Stimulated activated CD8-positive, alpha-beta memory T cell treated with anti-CD3 and anti-CD28 coated beads, Interleukin-12 subunit alpha, Interleukin-12 subunit beta, amount 100 ng/mL, for 1 hour (primary cell): ENCODE results near the gene CDH15.

ENCODE experiments used
- DNase-seq: peaks from one replicate; pipeline ENCODE4 v3.0.0-alpha.2; 2020; ENCODE audit warnings: low read depth

Gene CDH15, protein sequence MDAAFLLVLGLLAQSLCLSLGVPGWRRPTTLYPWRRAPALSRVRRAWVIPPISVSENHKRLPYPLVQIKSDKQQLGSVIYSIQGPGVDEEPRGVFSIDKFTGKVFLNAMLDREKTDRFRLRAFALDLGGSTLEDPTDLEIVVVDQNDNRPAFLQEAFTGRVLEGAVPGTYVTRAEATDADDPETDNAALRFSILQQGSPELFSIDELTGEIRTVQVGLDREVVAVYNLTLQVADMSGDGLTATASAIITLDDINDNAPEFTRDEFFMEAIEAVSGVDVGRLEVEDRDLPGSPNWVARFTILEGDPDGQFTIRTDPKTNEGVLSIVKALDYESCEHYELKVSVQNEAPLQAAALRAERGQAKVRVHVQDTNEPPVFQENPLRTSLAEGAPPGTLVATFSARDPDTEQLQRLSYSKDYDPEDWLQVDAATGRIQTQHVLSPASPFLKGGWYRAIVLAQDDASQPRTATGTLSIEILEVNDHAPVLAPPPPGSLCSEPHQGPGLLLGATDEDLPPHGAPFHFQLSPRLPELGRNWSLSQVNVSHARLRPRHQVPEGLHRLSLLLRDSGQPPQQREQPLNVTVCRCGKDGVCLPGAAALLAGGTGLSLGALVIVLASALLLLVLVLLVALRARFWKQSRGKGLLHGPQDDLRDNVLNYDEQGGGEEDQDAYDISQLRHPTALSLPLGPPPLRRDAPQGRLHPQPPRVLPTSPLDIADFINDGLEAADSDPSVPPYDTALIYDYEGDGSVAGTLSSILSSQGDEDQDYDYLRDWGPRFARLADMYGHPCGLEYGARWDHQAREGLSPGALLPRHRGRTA

DNA sequence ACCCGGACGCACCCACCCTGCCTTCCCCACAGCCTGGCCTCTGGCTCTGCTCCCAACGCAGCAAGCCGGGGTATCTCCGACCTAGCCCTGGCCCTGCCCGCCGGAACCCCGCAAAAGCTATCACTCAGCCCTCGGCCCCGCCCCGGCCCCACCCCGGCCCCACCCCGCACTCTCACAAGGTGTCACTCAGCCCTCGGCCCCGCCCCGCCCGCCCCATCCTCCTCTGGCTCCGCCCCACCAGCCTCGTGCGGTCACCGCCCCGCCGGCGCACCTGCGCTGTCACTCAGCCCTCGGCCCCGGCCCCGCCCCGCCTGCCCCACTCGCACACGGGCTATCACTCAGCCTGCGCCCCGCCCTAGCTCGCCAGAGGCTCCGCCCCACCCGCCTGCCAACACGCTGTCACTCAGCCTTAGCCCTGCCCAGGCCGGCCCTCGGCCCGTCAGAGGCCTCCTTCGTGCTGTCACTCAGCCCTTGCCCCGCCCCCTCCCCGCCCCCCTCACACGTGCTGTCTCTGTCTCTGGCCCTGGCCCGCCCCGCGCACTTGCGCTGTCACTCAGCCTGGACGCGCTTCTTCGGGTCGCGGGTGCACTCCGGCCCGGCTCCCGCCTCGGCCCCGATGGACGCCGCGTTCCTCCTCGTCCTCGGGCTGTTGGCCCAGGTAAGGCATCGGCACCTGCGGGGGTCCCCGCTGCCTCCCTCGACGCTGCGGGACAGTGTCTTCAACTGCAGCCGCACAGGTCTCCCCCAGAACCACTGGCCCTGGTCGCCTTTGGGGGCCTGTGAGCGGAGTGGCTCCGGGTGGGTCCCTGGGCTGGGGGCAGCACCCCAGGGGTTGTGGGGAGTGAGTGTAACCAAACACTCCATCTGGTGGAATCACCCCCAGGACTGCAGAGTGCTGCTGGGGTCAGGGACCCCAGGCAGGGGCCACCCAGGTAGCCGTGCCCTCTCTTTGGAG, at the start of gene CDH15:
Gene CDH15, plus strand, starts transcription at position 533 of the 955 bp plus-strand sequence. Its CDS starts 84 bp downstream, at position 617.
- peak; percentile 86 for DNase-seq

DNA sequence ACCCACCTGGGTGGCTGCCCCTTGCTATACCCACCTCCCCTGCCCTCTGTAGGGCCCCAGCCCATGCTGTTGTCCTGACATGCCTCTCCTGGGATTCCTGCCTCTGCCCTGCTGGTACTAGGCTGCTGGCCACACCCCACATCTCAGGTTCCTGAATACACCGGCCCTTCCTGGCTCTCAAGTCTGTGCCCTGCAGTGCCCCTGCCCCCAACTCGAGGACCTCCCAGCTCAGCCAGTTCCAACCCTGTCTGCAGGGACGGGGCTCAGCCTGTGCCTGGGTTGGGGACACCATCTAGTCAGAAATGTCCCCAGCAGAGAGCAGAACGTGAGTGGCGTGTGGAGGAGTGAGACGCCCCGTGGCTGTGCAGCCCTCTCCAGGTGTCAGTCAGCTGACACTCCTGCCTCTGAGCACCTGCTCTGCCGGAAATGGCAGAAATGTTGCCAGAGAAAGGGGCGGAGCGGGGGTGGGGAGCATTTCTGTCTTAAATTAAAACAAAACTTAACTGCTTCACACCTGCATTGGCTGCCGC, 49.2 kb upstream of the CDH15 start:
- DNase-seq, result peak; percentile 31

DNA sequence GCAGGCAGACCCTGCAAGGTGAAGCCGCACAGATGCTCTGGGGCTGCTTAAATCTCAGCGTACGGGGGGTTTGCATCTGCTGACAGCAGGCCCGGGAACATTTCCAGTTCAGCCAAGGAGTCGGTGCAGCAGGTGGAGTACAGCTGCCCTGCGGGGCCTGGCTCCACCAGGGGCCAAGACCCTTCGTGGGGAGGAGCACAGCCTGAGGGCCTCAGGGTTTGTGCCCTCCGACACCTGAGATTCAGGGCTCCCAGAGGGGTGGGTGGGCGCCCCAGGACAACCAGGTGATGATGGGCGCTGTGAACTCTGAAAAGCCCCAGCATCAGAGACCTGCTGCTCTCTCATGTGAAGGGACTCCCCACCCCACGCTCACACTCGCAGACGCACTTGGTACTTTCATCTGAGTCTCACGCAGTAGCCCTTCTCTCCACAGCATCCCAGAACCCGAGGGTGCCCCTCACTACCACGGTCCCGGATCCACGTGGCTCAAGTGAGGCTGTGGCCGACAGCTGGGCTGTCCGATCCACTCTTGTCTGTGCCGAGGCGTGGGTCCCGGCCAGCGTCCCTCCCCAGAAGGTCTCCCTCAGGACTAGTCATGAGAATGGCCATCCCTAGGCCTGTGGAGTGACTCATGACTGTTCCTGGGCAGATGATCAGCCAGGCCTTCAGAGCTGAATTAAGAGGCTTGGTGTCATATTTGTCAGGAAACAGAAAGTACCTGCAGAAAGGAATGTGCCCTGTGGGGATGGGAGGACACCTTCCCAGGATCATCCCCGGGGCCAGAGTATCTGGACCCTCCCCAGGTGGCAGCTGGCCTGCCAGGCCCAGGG, 48.3 kb upstream of the CDH15 start:
- DNase-seq, result no peak

DNA sequence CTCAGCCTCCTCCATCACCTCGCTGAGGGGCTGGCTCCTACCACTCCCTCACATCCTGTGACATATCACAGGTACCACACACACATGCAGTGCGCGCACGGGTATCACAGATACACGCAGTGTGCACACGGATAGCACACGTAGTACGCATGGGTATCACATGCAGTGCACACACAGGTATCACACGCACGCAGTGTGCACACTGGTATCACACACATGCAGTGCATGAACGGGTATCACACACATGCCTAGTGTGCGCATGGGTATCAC, 47.8 kb upstream of the CDH15 start:
- no peak for DNase-seq

DNA sequence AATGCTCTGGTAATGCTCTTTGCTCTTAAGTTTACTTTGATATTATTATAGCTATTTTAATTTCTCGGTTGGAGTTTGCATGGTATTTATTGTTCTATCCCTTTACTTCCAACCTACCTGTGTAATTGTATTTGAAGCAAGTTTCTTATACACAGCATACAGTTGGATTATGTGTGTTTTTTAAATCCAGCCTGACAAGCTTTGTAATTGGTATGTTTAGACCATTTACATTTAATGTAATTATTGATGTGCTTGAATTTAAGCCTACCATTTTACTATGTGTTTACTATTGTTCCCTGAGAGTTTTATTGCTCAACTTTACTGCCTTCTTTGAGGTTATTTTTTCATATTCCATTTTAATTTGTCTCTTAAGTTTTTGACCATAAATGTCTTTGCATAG, 42.2 kb upstream of the CDH15 start:
- DNase-seq, result no peak

DNA sequence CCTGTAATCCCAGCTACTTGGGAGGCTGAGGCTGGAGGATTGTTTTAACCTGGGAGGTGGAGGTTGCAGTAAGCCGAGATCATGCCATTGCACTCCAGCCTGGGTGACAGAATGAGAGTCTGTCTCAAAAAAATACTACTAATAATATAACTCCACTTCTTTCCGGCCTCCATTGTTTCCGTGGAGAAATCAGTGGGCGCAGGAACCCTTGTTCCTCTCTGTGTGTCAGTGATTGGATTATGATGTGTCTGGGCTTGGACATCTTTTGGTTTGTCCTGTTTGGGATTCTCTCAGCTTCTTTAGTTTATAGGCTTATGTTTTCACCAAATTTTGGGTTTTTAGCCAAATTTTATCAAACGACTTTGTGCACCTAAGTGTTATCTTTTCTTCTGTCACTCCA, 41.1 kb upstream of the CDH15 start:
- no peak for DNase-seq

DNA sequence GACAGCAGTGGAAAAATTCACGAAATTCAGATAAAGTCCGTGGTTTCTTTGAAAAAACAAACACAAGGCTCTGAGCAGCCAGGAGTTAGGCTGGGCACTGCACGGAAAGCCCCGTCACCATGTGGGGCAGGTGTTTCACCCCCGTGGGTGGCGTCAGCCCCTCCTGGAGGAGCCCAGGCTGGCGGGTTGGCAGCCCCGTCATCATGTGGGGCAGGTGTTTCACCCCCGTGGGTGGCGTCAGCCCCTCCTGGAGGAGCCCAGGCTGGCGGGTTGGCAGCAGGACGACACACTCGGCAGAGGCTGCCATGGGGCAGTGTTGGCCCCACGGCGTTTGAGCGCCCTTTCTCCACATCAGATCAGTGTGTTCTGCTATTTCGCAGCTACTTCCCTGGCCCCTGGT, 39.8 kb upstream of the CDH15 start:
- DNase-seq, result no peak

DNA sequence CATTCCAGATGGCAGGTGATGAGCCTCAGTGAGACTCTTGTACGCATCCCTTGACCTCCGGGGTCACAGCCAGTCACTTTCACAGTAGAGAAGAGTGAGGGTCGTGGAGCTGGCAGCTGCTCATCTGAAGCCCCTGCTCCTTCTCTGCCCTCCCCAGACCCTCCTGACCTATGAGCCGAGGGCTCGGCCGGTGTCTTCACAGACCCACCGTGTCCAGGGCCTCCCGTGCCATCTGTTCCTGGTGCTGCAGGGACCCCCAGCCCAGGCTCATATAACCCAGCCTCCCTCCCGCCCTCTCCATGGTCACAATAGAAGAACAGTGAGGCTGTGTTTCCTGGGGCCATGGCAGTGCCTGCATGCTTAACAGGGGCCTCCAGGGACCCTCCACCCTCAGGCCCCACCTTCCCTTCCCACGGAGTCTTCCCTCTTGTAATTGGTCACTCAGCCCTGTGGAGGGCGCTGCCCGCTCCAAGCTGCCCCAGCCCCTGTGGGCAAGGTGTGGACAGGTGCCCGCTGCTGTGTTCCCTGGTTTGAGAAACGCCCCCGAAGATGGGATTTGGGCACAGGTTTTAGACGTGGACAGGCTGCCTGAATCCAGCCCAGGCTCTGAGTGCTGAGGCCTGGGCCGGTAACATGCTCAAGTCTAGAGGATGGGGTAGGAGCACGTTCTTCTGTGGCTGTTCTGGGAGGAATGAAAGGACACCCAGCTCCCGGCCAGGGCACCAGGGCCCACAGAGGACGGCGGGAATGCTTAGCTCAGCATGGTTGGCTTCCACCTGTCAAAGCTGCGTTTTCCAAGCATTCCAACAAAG, 39.1 kb upstream of the CDH15 start:
- DNase-seq, result no peak

DNA sequence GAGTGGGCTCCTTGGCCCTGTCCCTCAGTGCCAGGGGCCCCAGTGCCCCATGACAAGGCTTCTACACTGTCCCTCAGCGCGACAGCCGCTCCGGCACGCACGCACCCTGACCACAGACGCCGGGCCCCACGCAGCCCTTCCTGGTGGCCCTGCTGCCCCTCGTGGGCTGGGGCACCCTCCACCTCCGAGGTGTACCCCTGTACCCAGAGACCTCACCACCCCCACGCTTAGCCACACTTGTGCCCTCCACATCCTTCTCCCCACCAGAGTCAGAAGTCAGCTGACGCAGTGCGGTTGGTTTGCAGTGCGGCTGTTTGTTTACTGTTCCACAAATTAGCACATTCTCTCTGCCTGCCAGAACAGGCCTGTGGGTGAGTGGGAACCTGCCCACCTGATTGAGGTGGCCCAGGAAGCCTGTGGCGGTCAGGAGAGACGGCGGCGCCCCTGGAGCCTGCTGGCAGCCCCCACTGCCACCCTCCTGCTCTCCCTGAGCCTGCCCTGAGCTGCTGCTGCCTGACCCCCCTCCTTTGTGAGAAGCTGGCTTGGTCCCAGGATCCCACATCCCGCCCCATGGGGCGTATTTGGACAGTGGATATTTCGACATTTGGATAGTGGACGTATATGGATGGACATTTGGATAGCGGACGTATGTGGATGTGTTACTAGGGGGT, 38.0 kb upstream of the CDH15 start:
- no peak for DNase-seq

DNA sequence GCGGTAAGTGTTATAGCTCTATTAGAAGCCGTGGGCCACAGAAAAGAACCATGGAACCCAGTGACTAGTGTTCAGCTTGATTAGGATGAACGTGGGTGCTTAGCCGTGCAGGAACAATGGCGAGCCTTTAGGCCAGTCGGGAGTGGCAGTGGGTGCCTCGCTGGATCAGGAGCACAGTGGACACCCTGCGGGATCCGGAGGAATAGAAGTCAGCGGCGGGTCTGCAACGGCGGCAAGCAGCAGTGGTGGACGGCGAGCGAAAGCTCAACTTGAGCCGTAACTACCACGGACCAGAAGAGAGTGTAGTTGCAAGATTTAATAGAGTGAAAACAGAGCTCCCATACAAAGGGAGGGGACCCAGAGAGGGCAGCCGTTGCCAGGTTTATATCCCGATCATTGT, 37.3 kb upstream of the CDH15 start:
- DNase-seq, result no peak

DNA sequence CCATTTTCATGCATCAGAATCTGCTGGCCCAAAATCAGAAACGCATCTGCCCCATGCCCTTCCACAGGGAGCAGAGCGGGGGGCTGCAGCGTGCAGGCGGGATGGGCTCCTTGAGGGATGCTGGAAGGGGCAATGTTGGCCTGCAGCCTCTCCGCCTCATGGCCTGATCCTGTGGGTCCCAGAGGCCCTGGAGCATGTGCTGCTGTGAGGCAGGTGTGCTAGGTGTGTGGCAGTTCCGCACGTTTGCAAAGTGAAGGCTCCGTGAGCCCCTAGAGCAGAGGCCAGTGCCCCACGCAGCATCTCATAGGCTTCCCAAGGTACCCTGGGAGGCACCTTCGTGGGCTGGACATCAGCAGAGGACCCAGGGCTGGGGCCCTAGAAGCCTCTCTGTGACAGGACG, 36.4 kb upstream of the CDH15 start:
- no peak for DNase-seq

DNA sequence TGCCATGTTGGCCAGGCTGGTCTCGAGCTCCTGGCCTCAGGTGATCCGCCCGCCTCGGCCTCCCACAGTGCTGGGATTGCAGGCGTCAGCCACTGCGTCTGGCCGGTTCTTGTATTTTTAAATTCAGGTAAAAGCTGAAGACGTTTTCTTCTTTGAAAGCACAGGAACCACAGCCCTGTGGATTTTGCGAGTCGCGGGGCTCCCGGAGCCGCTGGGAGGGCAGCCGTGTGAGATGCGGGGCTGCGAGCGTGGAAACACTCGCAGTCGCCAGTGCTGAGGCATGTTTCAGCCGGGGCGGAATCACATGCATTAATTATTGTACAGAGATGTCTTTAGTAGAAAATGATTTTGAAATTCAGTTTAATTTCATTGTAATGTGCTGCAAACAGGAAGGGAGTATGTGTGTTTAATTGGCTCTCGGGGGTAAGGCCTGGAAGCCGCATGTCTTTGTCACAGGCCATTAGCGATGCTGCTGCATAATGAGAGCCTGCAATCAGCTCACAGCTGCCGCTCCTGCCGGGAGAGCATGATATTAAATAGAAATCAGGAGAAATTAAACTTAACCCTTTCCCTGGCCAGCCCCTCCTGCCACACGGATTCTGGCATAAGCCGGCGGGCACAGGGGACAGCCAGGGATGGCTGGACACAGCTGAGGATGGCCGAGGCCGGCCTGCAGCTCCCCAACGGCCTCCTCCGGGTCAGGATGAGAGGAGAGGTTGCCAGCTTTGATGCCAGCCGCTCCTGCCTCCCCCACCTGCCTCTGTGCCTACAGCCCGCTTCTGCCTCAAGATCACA, 35.4 kb upstream of the CDH15 start:
- no peak for DNase-seq

DNA sequence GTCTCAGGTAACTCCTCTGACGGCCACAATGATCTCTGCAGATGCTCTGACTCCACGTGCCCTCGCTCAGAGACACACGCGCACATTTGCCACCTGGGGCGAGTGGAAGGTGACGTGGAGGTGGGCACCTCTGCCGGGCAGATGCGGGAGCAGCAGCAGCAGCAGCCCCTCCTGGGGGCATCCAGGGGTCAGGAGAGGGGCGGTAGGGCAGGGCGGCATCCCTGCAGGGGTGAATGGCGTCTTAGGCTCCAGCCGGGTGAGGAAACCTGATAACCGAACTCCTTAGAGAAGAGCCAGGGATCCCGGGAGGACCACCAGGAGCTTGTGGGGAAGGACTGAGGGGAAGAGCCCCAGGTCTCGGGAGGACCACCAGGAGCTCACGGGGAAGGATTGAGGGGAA, 34.6 kb upstream of the CDH15 start:
- DNase-seq, result no peak

DNA sequence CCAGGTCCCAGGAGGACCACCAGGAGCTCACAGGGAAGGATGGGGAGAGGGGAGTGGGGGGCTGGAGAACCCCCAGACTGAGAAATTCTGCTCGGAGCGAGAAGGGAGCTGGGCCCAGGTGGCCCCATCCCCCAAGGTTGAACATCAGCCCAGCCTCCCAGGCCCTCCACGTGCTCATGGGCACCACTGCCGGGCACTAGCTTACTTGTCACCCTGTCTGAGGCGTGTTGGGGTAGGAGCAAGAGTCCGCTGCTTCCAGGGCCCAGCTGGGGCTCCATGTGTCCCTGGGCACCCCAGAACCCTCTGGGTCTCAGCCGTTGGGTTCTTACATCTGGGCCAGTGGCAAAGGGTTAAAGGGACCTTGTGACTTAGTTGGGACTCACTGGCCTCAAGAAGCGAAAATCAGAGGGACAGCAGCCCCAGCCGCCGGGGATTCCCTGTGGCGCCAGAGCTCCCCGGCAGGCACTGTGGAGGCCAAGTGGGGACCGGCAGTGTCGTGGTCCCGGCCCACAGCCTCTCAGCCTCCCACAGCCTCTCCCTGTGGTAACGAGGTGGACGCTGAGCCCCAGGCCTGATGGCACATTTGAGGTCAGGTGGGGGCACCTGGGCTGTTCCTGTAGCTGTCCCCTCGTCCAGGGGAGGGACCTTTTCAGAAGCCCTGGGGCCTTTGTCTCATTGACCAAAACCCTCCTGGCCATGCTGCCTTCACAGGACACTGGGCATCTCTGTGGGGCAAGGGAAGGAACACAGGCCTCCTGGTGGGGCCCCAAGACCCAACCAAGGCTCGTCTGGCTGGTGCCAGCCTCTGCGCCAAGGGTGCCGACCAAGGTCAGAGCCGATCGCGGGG, 33.7 kb upstream of the CDH15 start:
- DNase-seq, result no peak

DNA sequence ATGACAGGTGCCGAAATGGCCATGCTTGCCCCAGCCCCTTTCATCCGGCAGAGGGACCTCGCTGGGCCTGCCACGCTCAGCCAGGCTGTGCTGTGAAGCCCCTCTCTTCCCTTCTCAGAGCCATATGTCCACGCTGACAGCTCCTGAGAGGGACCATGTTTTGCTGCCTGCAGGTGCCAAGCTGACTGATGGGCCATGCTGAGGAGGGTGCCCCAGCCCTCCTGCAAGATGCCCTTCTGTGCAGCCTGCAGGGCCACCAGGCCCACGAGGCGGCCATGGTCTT, 33.1 kb upstream of the CDH15 start:
- DNase-seq, result no peak

DNA sequence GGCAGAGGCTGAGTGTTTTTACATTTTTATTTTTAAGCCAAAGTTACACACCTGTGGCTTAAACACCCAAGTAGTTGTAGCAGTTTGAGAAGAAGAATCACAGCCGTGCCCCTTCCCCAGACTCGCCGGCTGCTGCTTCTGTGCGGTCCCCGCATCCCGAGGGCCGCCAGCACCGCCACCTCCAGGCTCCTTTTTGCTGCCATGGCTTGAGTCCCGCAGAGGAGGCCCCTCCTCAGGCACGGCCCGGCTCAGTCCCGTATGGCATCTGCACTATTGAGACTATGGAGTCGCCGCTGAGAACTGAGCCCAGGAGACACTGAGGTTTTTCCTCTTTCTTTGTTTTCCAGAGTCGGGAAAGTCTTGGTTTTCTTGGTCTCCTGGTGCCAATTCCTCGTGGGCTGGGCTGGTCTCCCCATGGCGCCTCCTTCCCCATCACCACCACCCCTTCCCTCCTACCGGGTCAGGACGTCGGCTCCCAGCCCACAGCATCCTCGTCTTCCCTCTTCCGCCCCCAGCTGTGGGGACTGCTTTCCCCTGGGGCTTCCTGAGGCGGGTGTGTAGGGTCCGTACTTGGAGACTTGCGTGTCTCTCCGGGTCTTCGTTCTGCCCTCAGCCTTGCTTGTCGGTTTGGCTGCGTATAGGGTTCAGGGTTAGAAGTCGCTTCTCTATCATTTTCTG, 32.6 kb upstream of the CDH15 start:
- no peak for DNase-seq

DNA sequence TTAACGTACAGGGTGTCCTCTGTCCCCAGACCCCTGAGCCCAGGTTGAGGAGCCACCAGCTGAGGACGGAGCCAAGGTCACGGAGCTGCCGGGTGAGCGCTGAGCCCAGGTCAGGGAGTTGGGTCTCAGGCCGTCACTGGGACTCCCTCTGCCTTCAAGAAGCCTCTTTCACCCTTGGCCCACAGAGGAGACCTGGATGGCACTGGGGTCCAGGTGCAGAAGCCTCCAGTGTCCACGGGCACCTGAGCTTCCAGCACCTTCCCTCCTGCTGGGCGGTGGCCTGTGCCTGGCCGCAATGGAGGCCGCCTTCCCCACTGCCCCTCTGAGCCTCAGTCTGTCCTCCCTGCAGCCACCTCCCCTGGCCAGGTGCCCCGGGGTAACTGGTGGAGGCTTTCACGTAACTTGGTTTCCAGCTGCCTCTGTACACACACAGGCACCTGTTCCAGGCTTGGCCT, 31.6 kb upstream of the CDH15 start:
- DNase-seq, result no peak

DNA sequence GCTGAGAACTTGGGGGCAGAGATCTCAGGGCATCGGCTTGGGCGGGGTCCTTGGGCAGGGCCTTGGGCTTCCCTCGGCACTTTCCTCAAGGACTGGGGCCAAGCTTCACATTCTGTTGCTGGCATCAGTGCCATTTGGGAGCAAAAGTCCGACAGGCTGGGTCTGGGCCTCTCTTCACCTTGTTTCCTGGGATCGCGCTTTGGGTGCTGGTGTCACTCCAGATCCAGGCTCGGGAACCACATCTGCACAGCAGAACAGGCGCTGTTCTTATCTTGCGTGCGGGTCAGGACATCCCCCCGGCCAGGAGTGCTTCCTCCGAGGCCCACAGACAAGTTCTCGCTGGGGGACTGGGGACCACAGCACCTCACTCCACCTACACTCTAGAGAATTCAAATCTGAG, 31.1 kb upstream of the CDH15 start:
- no peak for DNase-seq
